ENCODE data around the gene KDELR1.

Gene KDELR1

GRCh38 chr19:48391100-48392005 lies at the start of gene KDELR1:
TSS of gene KDELR1 (minus strand) at chr19:48391551. CDS start at chr19:48391358, 193 bp downstream.
- peak in 1 of 2 experiments; percentile 50 for DNase-seq

GRCh38 chr19:48436586-48436985 lies 45.2 kb upstream of the KDELR1 start:
- DNase-seq = no peak

GRCh38 chr19:48433337-48433736 lies 42.0 kb upstream of the KDELR1 start:
- no peak for DNase-seq

DNA sequence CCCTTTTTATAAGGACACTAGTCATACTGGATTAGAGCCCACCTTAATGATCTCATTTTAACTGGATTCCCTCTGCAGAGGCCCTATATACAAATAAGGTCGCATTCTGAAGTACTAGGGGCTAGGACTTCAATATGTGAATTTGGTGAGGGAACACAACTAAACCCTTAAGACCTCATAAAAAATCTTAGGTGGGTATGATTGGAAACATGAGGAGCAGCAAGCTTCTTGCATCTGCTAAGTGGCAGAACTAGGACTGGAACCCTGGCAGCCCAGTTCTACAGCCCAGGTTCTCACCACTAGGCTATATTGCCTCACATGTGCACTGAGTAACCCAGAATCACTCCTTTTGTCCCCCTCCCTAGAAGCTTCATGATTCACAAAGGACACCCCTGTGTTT lies 37.3 kb upstream of the KDELR1 start:
- DNase-seq = no peak

- no peak for DNase-seq
These were observed 33.4 kb upstream of the KDELR1 start for GRCh38 chr19:48424694-48425219.

GRCh38 chr19:48421548-48421947 lies 30.2 kb upstream of the KDELR1 start:
- DNase-seq = no peak

GRCh38 chr19:48419158-48419920 lies 28.0 kb upstream of the KDELR1 start:
- DNase-seq = no peak

DNA sequence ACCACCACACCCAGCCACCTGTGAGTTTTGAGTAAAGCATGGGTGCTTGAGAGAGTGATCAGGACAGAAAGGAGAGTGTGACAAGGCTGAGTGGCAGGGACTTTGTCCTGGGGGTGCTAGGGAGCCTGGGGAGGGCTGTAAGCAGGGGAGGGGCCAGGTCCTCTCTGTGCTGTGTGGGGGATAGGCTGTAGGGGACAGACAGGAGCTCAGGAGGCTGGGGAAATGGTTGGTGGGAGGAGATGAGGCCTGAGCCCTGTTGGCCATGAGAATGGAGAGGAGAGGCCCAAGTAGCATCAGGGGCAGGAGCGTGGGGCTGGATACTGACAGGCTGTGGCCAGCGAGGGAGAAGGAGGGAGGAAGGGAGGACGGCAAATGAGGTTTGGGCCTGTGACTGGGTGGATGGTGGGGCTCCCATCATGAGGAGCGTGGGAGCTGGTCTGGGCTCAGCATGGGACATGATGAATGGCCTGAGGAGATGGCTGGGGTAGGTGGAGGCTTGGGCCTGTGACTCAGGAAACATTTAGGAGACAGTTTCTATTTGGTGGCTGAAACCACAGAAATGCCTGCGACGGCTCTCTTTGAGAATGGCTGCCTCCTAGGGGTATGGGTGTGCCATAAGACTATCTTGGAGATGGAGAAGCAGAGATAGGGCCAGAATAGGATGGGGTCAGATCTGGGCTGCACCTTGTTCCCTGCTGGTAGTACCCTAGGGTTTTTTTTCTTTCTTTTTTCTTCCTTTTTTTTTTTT lies 27.1 kb upstream of the KDELR1 start:
- no peak for DNase-seq

DNA sequence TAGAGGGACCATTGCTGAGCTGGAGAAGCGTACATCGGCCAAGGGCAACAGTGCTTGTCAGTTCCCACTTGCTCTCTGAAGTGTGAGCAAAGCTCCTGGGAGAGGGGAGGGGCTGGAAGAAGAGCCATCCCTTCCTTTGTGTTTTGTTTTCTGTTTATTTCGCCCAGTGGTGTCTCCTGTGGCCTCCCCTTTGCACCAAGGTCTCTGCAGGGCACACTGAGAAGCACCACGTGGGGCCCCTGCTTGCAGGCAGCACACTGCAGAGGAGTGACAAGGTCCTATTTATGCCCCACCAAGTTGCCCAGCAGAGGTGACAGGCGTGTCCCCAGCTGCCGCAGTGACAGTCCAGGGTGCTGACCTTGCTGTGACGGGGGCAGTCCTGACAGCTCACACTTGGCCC lies 26.1 kb upstream of the KDELR1 start:
- no peak for DNase-seq

- DNase-seq = no peak
These were observed 24.5 kb upstream of the KDELR1 start for GRCh38 chr19:48415806-48416221.

GRCh38 chr19:48415395-48415794 lies 24.0 kb upstream of the KDELR1 start:
- peak; percentile 42 to 48 for DNase-seq

- DNase-seq = no peak
These were observed 22.7 kb upstream of the KDELR1 start for GRCh38 chr19:48413879-48414587.

DNA sequence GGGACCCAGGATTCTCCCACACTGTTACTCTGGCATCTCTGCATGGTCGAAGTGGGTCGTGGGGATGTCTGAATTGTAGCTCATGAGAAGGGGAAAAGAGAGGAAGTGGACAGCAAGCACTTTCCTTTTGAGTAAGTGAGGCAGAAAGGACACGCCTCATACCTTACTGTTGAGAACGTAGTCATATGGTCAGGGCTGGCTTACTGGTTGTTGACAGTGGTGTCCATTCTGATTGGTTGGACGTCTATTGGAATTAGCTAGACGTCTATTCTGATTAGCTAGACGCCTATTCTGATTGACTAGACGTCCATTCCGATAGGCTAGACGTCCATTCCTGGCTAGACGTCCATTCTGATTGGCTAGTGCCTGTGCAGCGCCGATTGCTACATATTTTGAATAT lies 14.5 kb upstream of the KDELR1 start:
- no peak for DNase-seq

- DNase-seq = no peak
These were observed 13.8 kb upstream of the KDELR1 start for GRCh38 chr19:48405010-48405659.

DNA sequence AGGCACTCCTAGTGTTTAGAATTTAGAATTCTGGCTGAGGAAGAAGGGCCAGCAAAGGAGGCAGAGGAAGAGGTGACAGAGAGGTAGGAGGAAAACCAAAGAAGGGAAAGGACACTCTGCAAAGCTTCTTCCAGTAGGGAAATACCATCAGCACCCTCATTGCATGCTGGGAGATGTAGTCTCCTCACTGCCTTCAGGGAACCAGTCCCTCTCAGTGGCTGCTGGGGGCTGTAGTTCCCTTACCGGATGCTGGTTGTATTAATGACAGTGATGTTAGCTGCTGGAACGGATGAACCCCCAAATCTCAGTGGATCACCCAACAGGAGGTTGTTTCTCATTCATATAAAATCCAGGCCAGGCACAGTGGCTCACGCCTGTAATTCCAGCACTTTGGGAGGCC lies 12.3 kb upstream of the KDELR1 start:
- peak; percentile 30 to 32 for DNase-seq

- DNase-seq = no peak
These were observed 9.9 kb upstream of the KDELR1 start for GRCh38 chr19:48401287-48401686.

GRCh38 chr19:48400018-48400742 lies 8.8 kb upstream of the KDELR1 start:
- DNase-seq = peak; percentile 56 to 68

GRCh38 chr19:48398375-48399235 lies 7.3 kb upstream of the KDELR1 start:
- DNase-seq = peak; percentile 95 to 97

DNA sequence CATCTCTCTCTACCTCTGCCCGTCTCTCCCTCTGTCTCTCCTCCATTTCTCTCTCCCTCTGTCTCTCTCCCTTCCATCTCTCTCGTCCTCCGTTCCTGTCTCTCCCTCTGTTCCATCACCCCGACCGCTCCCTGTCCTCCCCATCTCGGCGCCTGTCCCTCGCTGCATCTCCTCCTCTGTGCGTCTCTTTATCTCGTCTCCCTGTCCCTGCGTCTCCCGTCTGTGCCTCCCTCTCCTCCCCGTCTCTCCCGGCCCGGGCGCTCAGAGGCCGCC lies 6.7 kb upstream of the KDELR1 start:
- peak in 1 of 2 experiments; percentile 41 for DNase-seq

Data from SHP77 (cell line).